AG10803 (cell line): Measurements from ENCODE around the gene RPLP2.

Source experiments
- DNase-seq: peaks from one replicate; pipeline ENCODE4 v3.0.0; 2010; ENCODE audit warnings: low read depth
- H3K4me3 ChIP-seq: 2 replicates; pipeline ENCODE4 v1.5.1; 2011; ENCODE audit warnings: mild to moderate bottlenecking, low read length, control low read depth
- CTCF ChIP-seq: conservative IDR thresholded peaks from 2 replicates; pipeline ENCODE4 v1.5.1; 2011; ENCODE audit warnings: mild to moderate bottlenecking, low read length, control low read depth, inconsistent platforms

RPLP2 gene

GRCh38 chr11:798093-798713, 11.6 kb upstream of the RPLP2 start, which contains the start of gene SLC25A22:
Gene SLC25A22 (minus strand): TSS chr11:798281. CDS start chr11:795006, 3,275 bp downstream.
- peak within 1 kb of the TSS; percentile 77 for H3K4me3 ChIP-seq
- peak; percentile 62 for DNase-seq
- peak; percentile 39; the same call in 1 of the 2 replicates for TF ChIP-seq CTCF

- TF ChIP-seq CTCF: no peak
- no peak overlapping the region for H3K4me3 ChIP-seq
- no peak for DNase-seq
These were observed 10.0 kb upstream of the RPLP2 start for GRCh38 chr11:799641-800316.

GRCh38 chr11:800473-800872, 9.3 kb upstream of the RPLP2 start:
- TF ChIP-seq CTCF: no peak
- DNase-seq: no peak
- H3K4me3 ChIP-seq: no peak overlapping the region

- no peak overlapping the region for H3K4me3 ChIP-seq
- DNase-seq: no peak
- TF ChIP-seq CTCF: no peak
These were observed 8.5 kb upstream of the RPLP2 start for GRCh38 chr11:801097-801780.

GRCh38 chr11:802018-802617, 7.6 kb upstream of the RPLP2 start:
- TF ChIP-seq CTCF: no peak
- no peak overlapping the region for H3K4me3 ChIP-seq
- no peak for DNase-seq

- H3K4me3 ChIP-seq: peak overlapping the region; percentile 65; the same call in 1 of the 2 replicates
- no peak for DNase-seq
- TF ChIP-seq CTCF: no peak
These were observed 6.9 kb upstream of the RPLP2 start for GRCh38 chr11:802693-803466.
